Neutrophil (primary cell): ENCODE data around the gene PRKCG.

Experiments used
- H3K27ac ChIP-seq: fragments of 200-600 bp; sonication (generic); 2 replicates; pipeline ENCODE4 v1.5.1; 2016; ENCODE audit warnings: mild to moderate bottlenecking, moderate library complexity
- H3K27me3 ChIP-seq: fragments of 200-600 bp; sonication (generic); 2 replicates; pipeline ENCODE4 v1.6.0; 2016; ENCODE audit warnings: mild to moderate bottlenecking
- H3K36me3 ChIP-seq: fragments of 200-600 bp; sonication (generic); 2 replicates; pipeline ENCODE4 v1.5.1; 2017
- H3K4me1 ChIP-seq, 2 experiments: fragments of 200-600 bp in 1 of 2; sonication (generic) in 1 of 2; 1 replicate in 1 of 2; 2 replicates in 1 of 2; pipeline versions ENCODE4 v1.5.1 to v1.6.1; 2013 to 2016; ENCODE audit warnings: low read depth in 1 of 2, low read length in 1 of 2, mild to moderate bottlenecking in 1 of 2, moderate library complexity in 1 of 2; ENCODE audit not compliant: control insufficient read depth in 1 of 2, insufficient read depth in 1 of 2
- H3K4me3 ChIP-seq, 2 experiments: fragments of 200-600 bp in 1 of 2; sonication (generic) in 1 of 2; 1 replicate in 1 of 2; 2 replicates in 1 of 2; pipeline ENCODE4 v1.5.1; 2013 to 2016; ENCODE audit warnings: low read depth in 1 of 2, low read length in 1 of 2, mild to moderate bottlenecking in 1 of 2, moderate library complexity in 1 of 2
- H3K9me3 ChIP-seq: fragments of 200-600 bp; sonication (generic); 2 replicates; pipeline ENCODE4 v1.5.1; 2016
- CTCF ChIP-seq: fragments of 200-600 bp; sonication (generic); IDR thresholded peaks from 2 replicates; pipeline ENCODE4 v1.5.1; 2016; ENCODE audit warnings: antibody characterized with exemption

PRKCG gene

GRCh38 chr19:53942001-53942786 is 60.2 kb downstream of the PRKCG start:
- no peaks in the 10 kb centered on the region for H3K9me3 ChIP-seq
- H3K27me3 ChIP-seq = peaks cover 96% of the 10 kb centered on the region
- no peak overlapping the region for H3K4me3 ChIP-seq
- no peak for TF ChIP-seq CTCF
- H3K4me1 ChIP-seq = no peaks in the 10 kb centered on the region
- no peak overlapping the region for H3K27ac ChIP-seq
- H3K36me3 ChIP-seq = no peaks in the 10 kb centered on the region

- peaks cover 96% of the 10 kb centered on the region for H3K27me3 ChIP-seq
- no peak for TF ChIP-seq CTCF
These were observed 62.4 kb downstream of the PRKCG start for GRCh38 chr19:53944416-53944815.

GRCh38 chr19:53944933-53945332 is 62.9 kb downstream of the PRKCG start:
- no peak for TF ChIP-seq CTCF
- no peaks in the 10 kb centered on the region for H3K4me1 ChIP-seq
- H3K36me3 ChIP-seq = no peaks in the 10 kb centered on the region
- peaks cover 96% of the 10 kb centered on the region for H3K27me3 ChIP-seq
- no peaks in the 10 kb centered on the region for H3K9me3 ChIP-seq
- H3K4me3 ChIP-seq = no peak overlapping the region
- no peak overlapping the region for H3K27ac ChIP-seq

More at GRCh38 chr19:53944416-53944815, 62.4 kb downstream of the PRKCG start:
- Histone ChIP-seq H3K36me3 (no peaks in the 10 kb centered on the region), H3K9me3 (no peaks in the 10 kb centered on the region), H3K4me1 (no peaks in the 10 kb centered on the region), H3K4me3 (no peak overlapping the region), H3K27ac (no peak overlapping the region)

GRCh38 chr19:53945441-53945840 is 63.4 kb downstream of the PRKCG start:
- Histone ChIP-seq H3K4me1 (no peaks in the 10 kb centered on the region), H3K4me3 (no peak overlapping the region), H3K27ac (no peak overlapping the region), H3K9me3 (no peaks in the 10 kb centered on the region), H3K27me3 (peaks cover 93% of the 10 kb centered on the region), H3K36me3 (no peaks in the 10 kb centered on the region)
- no peak for TF ChIP-seq CTCF

GRCh38 chr19:53945998-53946397 is 64.0 kb downstream of the PRKCG start:
- no peak overlapping the region for H3K27ac ChIP-seq
- no peak overlapping the region for H3K4me3 ChIP-seq
- no peak for TF ChIP-seq CTCF
- peaks cover 91% of the 10 kb centered on the region for H3K27me3 ChIP-seq
- H3K4me1 ChIP-seq = no peaks in the 10 kb centered on the region
- H3K9me3 ChIP-seq = no peaks in the 10 kb centered on the region
- no peaks in the 10 kb centered on the region for H3K36me3 ChIP-seq
